ENCODE data around the gene TFEC.
"Not testable (repeated sequence)": the region's sequence is repeated elsewhere in the genome, so short reads cannot be mapped to it uniquely, and the experiment has no call there.

TFEC gene

GRCh38 chr7:116034411-116034810 is 3.8 kb upstream of the TFEC start:
- H3K4me1 ChIP-seq (ENCODE audit: control insufficient read depth, insufficient read depth, low read length, poor library complexity, severe bottlenecking), result no peaks in the 10 kb centered on the region
- no peak overlapping the region for H3K27ac ChIP-seq (ENCODE audit: insufficient read depth, low read length, poor library complexity, severe bottlenecking)
- H3K27me3 ChIP-seq (replicated peaks; ENCODE audit: control insufficient read depth, insufficient read depth, low read length, poor library complexity, severe bottlenecking), result no peaks in the 10 kb centered on the region
- no peak for DNase-seq
- H3K4me3 ChIP-seq (ENCODE audit: insufficient read depth, low read depth, low read length, poor library complexity, severe bottlenecking), result no peak overlapping the region
- H3K9me3 ChIP-seq (ENCODE audit: control insufficient read depth, low read length), result no peaks in the 10 kb centered on the region
- no peaks in the 10 kb centered on the region for H3K36me3 ChIP-seq (ENCODE audit: control insufficient read depth, insufficient read depth, low read length)

- no peak overlapping the region for H3K4me3 ChIP-seq (ENCODE audit: insufficient read depth, low read depth, low read length, poor library complexity, severe bottlenecking)
- H3K27ac ChIP-seq (ENCODE audit: insufficient read depth, low read length, poor library complexity, severe bottlenecking), result no peak overlapping the region
- no peaks in the 10 kb centered on the region for H3K27me3 ChIP-seq (replicated peaks; ENCODE audit: control insufficient read depth, insufficient read depth, low read length, poor library complexity, severe bottlenecking)
- no peak for DNase-seq
- no peaks in the 10 kb centered on the region for H3K36me3 ChIP-seq (ENCODE audit: control insufficient read depth, insufficient read depth, low read length)
- no peaks in the 10 kb centered on the region for H3K4me1 ChIP-seq (ENCODE audit: control insufficient read depth, insufficient read depth, low read length, poor library complexity, severe bottlenecking)
- H3K9me3 ChIP-seq (ENCODE audit: control insufficient read depth, low read length), result no peaks in the 10 kb centered on the region
Measured at GRCh38 chr7:116032886-116033285, 2.3 kb upstream of the TFEC start.

GRCh38 chr7:116028787-116029186 is 1.8 kb downstream of the TFEC start:
- no peaks in the 10 kb centered on the region for H3K4me1 ChIP-seq (ENCODE audit: control insufficient read depth, insufficient read depth, low read length, poor library complexity, severe bottlenecking)
- no peaks in the 10 kb centered on the region for H3K36me3 ChIP-seq (ENCODE audit: control insufficient read depth, insufficient read depth, low read length)
- H3K9me3 ChIP-seq (ENCODE audit: control insufficient read depth, low read length), result no peaks in the 10 kb centered on the region
- no peak overlapping the region for H3K27ac ChIP-seq (ENCODE audit: insufficient read depth, low read length, poor library complexity, severe bottlenecking)
- no peak for DNase-seq
- no peak overlapping the region for H3K4me3 ChIP-seq (ENCODE audit: insufficient read depth, low read depth, low read length, poor library complexity, severe bottlenecking)
- no peaks in the 10 kb centered on the region for H3K27me3 ChIP-seq (replicated peaks; ENCODE audit: control insufficient read depth, insufficient read depth, low read length, poor library complexity, severe bottlenecking)

GRCh38 chr7:116027786-116028185 is 2.8 kb downstream of the TFEC start:
- Histone ChIP-seq H3K4me1 (ENCODE audit: control insufficient read depth, insufficient read depth, low read length, poor library complexity, severe bottlenecking) (no peaks in the 10 kb centered on the region), H3K9me3 (ENCODE audit: control insufficient read depth, low read length) (no peaks in the 10 kb centered on the region), H3K27ac (ENCODE audit: insufficient read depth, low read length, poor library complexity, severe bottlenecking) (no peak overlapping the region), H3K27me3 (replicated peaks; ENCODE audit: control insufficient read depth, insufficient read depth, low read length, poor library complexity, severe bottlenecking) (no peaks in the 10 kb centered on the region), H3K36me3 (ENCODE audit: control insufficient read depth, insufficient read depth, low read length) (no peaks in the 10 kb centered on the region), H3K4me3 (ENCODE audit: insufficient read depth, low read depth, low read length, poor library complexity, severe bottlenecking) (no peak overlapping the region)
- no peak for DNase-seq

- DNase-seq, result no peak
- no peaks in the 10 kb centered on the region for H3K27me3 ChIP-seq (replicated peaks; ENCODE audit: control insufficient read depth, insufficient read depth, low read length, poor library complexity, severe bottlenecking)
- H3K27ac ChIP-seq (ENCODE audit: insufficient read depth, low read length, poor library complexity, severe bottlenecking), result no peak overlapping the region
- H3K4me1 ChIP-seq (ENCODE audit: control insufficient read depth, insufficient read depth, low read length, poor library complexity, severe bottlenecking), result no peaks in the 10 kb centered on the region
- no peak overlapping the region for H3K4me3 ChIP-seq (ENCODE audit: insufficient read depth, low read depth, low read length, poor library complexity, severe bottlenecking)
- no peaks in the 10 kb centered on the region for H3K36me3 ChIP-seq (ENCODE audit: control insufficient read depth, insufficient read depth, low read length)
- no peaks in the 10 kb centered on the region for H3K9me3 ChIP-seq (ENCODE audit: control insufficient read depth, low read length)
Measured at GRCh38 chr7:116024826-116025809, 5.4 kb downstream of the TFEC start.

- DNase-seq, result no peak
- no peaks in the 10 kb centered on the region for H3K36me3 ChIP-seq (ENCODE audit: control insufficient read depth, insufficient read depth, low read length)
- no peak overlapping the region for H3K27ac ChIP-seq (ENCODE audit: insufficient read depth, low read length, poor library complexity, severe bottlenecking)
- no peak overlapping the region for H3K4me3 ChIP-seq (ENCODE audit: insufficient read depth, low read depth, low read length, poor library complexity, severe bottlenecking)
- no peaks in the 10 kb centered on the region for H3K9me3 ChIP-seq (ENCODE audit: control insufficient read depth, low read length)
- no peaks in the 10 kb centered on the region for H3K27me3 ChIP-seq (replicated peaks; ENCODE audit: control insufficient read depth, insufficient read depth, low read length, poor library complexity, severe bottlenecking)
- H3K4me1 ChIP-seq (ENCODE audit: control insufficient read depth, insufficient read depth, low read length, poor library complexity, severe bottlenecking), result no peaks in the 10 kb centered on the region
Measured at GRCh38 chr7:116021237-116021636, 9.3 kb downstream of the TFEC start.

- Histone ChIP-seq H3K9me3 (ENCODE audit: control insufficient read depth, low read length) (no peaks in the 10 kb centered on the region), H3K36me3 (ENCODE audit: control insufficient read depth, insufficient read depth, low read length) (no peaks in the 10 kb centered on the region), H3K27me3 (replicated peaks; ENCODE audit: control insufficient read depth, insufficient read depth, low read length, poor library complexity, severe bottlenecking) (no peaks in the 10 kb centered on the region), H3K27ac (ENCODE audit: insufficient read depth, low read length, poor library complexity, severe bottlenecking) (no peak overlapping the region), H3K4me1 (ENCODE audit: control insufficient read depth, insufficient read depth, low read length, poor library complexity, severe bottlenecking) (no peaks in the 10 kb centered on the region), H3K4me3 (ENCODE audit: insufficient read depth, low read depth, low read length, poor library complexity, severe bottlenecking) (no peak overlapping the region)
- no peak for DNase-seq
Measured at GRCh38 chr7:116018731-116019130, 11.8 kb downstream of the TFEC start.

- Histone ChIP-seq H3K27me3 (replicated peaks; ENCODE audit: control insufficient read depth, insufficient read depth, low read length, poor library complexity, severe bottlenecking) (no peaks in the 10 kb centered on the region), H3K9me3 (ENCODE audit: control insufficient read depth, low read length) (no peaks in the 10 kb centered on the region), H3K27ac (ENCODE audit: insufficient read depth, low read length, poor library complexity, severe bottlenecking) (no peak overlapping the region), H3K4me3 (ENCODE audit: insufficient read depth, low read depth, low read length, poor library complexity, severe bottlenecking) (no peak overlapping the region), H3K36me3 (ENCODE audit: control insufficient read depth, insufficient read depth, low read length) (no peaks in the 10 kb centered on the region), H3K4me1 (ENCODE audit: control insufficient read depth, insufficient read depth, low read length, poor library complexity, severe bottlenecking) (no peaks in the 10 kb centered on the region)
- DNase-seq, result no peak
Measured at GRCh38 chr7:116013675-116014074, 16.9 kb downstream of the TFEC start.

GRCh38 chr7:116011584-116011983 is 19.0 kb downstream of the TFEC start:
- H3K4me3 ChIP-seq (ENCODE audit: insufficient read depth, low read depth, low read length, poor library complexity, severe bottlenecking), result no peak overlapping the region
- no peaks in the 10 kb centered on the region for H3K27me3 ChIP-seq (replicated peaks; ENCODE audit: control insufficient read depth, insufficient read depth, low read length, poor library complexity, severe bottlenecking)
- H3K4me1 ChIP-seq (ENCODE audit: control insufficient read depth, insufficient read depth, low read length, poor library complexity, severe bottlenecking), result no peaks in the 10 kb centered on the region
- H3K9me3 ChIP-seq (ENCODE audit: control insufficient read depth, low read length), result no peaks in the 10 kb centered on the region
- no peak for DNase-seq
- H3K27ac ChIP-seq (ENCODE audit: insufficient read depth, low read length, poor library complexity, severe bottlenecking), result no peak overlapping the region
- H3K36me3 ChIP-seq (ENCODE audit: control insufficient read depth, insufficient read depth, low read length), result no peaks in the 10 kb centered on the region

GRCh38 chr7:116004762-116005161 is 25.8 kb downstream of the TFEC start:
- H3K36me3 ChIP-seq (ENCODE audit: control insufficient read depth, insufficient read depth, low read length); DNase-seq; H3K27me3 ChIP-seq (replicated peaks; ENCODE audit: control insufficient read depth, insufficient read depth, low read length, poor library complexity, severe bottlenecking); H3K4me3 ChIP-seq (ENCODE audit: insufficient read depth, low read depth, low read length, poor library complexity, severe bottlenecking); H3K4me1 ChIP-seq (ENCODE audit: control insufficient read depth, insufficient read depth, low read length, poor library complexity, severe bottlenecking); H3K9me3 ChIP-seq (ENCODE audit: control insufficient read depth, low read length); H3K27ac ChIP-seq (ENCODE audit: insufficient read depth, low read length, poor library complexity, severe bottlenecking): not testable (repeated sequence)
